ENCODE measurements around the gene RHOG. TPM values are rescaled to one million over a fixed set of nuclear protein-coding genes. Genes with fewer than 3 reads are reported as not detected.

The RHOG gene
- total and polyA plus RNA-seq, 10 donors: 102 to 256 (median 150) TPM

- no peaks in the 10 kb centered on the region for H3K9me3 ChIP-seq
- no peak overlapping the region for H3K27ac ChIP-seq
- peaks cover 20 to 43% (median 38%) of the 10 kb centered on the region in 6 donors for H3K4me1 ChIP-seq
- H3K27me3 ChIP-seq (replicated peaks in 1 of 7): no peaks in the 10 kb centered on the region
- intact Hi-C loops (cut with DNase I; ENCODE audit: low total_unique reads): no loop called here
- H3K36me3 ChIP-seq: peaks cover 0 to 7% (median 2%) of the 10 kb centered on the region in 6 donors
- TF ChIP-seq, protein P1, sequence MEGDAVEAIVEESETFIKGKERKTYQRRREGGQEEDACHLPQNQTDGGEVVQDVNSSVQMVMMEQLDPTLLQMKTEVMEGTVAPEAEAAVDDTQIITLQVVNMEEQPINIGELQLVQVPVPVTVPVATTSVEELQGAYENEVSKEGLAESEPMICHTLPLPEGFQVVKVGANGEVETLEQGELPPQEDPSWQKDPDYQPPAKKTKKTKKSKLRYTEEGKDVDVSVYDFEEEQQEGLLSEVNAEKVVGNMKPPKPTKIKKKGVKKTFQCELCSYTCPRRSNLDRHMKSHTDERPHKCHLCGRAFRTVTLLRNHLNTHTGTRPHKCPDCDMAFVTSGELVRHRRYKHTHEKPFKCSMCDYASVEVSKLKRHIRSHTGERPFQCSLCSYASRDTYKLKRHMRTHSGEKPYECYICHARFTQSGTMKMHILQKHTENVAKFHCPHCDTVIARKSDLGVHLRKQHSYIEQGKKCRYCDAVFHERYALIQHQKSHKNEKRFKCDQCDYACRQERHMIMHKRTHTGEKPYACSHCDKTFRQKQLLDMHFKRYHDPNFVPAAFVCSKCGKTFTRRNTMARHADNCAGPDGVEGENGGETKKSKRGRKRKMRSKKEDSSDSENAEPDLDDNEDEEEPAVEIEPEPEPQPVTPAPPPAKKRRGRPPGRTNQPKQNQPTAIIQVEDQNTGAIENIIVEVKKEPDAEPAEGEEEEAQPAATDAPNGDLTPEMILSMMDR (IDR thresholded peaks at IDR 0.05 in 8 of 11, conservative IDR thresholded peaks at IDR 0.05 in 3 of 11): no peak
- TF ChIP-seq POLR2AphosphoS5 (IDR thresholded peaks at IDR 0.05) (no peak), POLR2A (IDR thresholded peaks at IDR 0.05) (no peak)
- WGBS, 5 donors: 92 to 99% (median 97%) methylated on average over 9 of the region's 9 CpGs
- no peak for DNase-seq
- H3K4me3 ChIP-seq: peak overlapping the region in 1 of 8 donors; percentile 76
Measured at GRCh38 chr11:3799143-3799542, 41.6 kb downstream of the RHOG start.

DNA sequence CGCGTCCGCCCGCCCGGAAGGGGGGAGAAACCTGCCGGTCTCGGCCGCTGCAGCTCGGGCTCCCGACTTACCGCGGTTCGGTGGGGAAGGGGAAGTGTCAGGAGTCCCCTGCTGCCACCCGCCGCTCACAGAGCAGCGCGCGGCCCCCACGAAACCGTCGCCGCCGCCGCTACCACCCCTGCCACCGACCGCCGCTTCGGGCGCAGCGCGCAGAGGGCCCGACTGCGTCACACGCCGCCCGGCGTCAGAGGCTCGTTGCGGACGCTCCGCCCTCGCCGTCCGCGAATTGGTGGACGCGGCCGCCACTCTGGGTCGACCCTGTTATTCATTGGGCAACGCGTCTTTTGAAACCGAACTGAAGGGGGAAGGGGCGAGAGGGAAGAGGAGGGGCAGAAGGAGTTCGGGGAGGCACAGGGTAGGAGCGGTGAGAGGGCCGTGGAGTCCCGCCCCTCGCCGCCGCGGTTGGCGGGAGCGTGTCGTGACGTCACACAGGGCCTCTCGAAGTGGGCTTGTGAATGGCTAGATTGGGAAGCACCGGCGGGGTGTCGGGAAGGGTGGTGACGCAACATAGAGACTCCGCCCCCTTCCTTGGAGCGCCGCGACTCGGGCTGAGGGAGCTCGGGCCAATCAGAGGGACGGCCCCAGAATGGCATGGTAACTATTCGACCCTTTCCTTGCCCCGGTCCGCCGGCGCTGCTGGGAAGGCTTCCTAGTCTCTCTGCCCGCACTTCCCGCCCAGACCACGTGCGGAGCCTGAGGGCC, 43.2 kb downstream of the RHOG start, which contains the start of gene NUP98:
TSS of gene NUP98 (minus strand) at position 226 of the 762 bp plus-strand sequence. CDS start 15,437 bp downstream, outside the sequence.
- TF ChIP-seq POLR2A (IDR thresholded peaks at IDR 0.05) (peak; percentile 95 to 98 (median 98)), POLR2AphosphoS5 (IDR thresholded peaks at IDR 0.05) (peak; percentile 100)
- TF ChIP-seq, protein P1 (IDR thresholded peaks at IDR 0.05 in 8 of 11, conservative IDR thresholded peaks at IDR 0.05 in 3 of 11): peak in 7 of 11 experiments; percentile 16 to 45 (median 28)
- peak within 1 kb of the TSS; percentile 96 to 100 (median 98) for H3K27ac ChIP-seq
- intact Hi-C loops (cut with DNase I; ENCODE audit: low total_unique reads): no loop called here
- H3K27me3 ChIP-seq (replicated peaks in 1 of 7): no peaks in the 10 kb centered on the region
- H3K4me3 ChIP-seq: peak within 1 kb of the TSS; percentile 68 to 95 (median 78)
- WGBS, 5 donors: 0 to 1% (median 0%) methylated on average over 34 to 86 of the region's 86 CpGs
- peaks cover 0 to 23% (median 17%) of the 10 kb centered on the region in 6 donors for H3K36me3 ChIP-seq
- DNase-seq: peak; percentile 100
- peaks cover 20 to 53% (median 43%) of the 10 kb centered on the region in 6 donors for H3K4me1 ChIP-seq
- H3K9me3 ChIP-seq: no peaks in the 10 kb centered on the region

DNA sequence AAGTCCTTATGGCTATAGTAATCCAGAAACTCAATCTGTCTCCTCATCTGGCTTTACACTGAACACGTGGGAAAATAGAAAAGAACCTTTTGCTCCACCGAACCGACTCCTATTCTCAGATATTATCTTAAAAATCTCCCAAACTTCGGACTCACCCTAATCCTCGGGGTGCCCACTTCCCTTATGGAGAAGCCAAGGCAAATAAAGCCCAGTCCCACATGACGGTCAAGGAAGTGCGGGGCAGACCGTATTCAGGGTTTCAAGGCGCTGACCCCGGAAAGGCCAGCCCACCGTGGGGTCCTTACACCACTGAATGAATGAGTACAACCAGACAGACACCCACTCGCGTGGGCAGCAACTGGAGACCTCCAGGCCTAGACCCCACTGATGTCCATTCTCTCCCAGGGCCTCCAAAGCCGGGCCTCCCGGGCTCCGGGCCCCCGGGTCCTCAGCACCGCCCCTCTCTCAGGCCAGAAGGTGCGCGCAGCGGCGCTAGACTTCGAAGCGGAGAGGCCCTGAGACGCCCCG, 43.9 kb downstream of the RHOG start:
- no peaks in the 10 kb centered on the region for H3K27me3 ChIP-seq (replicated peaks in 1 of 7)
- H3K4me3 ChIP-seq: peak overlapping the region; percentile 68 to 95 (median 78)
- peaks cover 0 to 29% (median 23%) of the 10 kb centered on the region in 6 donors for H3K36me3 ChIP-seq
- TF ChIP-seq POLR2A (IDR thresholded peaks at IDR 0.05): no peak
- no peak for TF ChIP-seq POLR2AphosphoS5 (IDR thresholded peaks at IDR 0.05)
- TF ChIP-seq, protein P1 (IDR thresholded peaks at IDR 0.05 in 8 of 11, conservative IDR thresholded peaks at IDR 0.05 in 3 of 11): no peak
- no peak for DNase-seq
- intact Hi-C loops (cut with DNase I; ENCODE audit: low total_unique reads): no loop called here
- no peaks in the 10 kb centered on the region for H3K9me3 ChIP-seq
- 0 to 1% (median 0%) methylated on average over 11 to 26 of the region's 26 CpGs for WGBS, 5 donors
- peak overlapping the region; percentile 96 to 100 (median 98) for H3K27ac ChIP-seq
- peaks cover 20 to 56% (median 43%) of the 10 kb centered on the region in 6 donors for H3K4me1 ChIP-seq

DNA sequence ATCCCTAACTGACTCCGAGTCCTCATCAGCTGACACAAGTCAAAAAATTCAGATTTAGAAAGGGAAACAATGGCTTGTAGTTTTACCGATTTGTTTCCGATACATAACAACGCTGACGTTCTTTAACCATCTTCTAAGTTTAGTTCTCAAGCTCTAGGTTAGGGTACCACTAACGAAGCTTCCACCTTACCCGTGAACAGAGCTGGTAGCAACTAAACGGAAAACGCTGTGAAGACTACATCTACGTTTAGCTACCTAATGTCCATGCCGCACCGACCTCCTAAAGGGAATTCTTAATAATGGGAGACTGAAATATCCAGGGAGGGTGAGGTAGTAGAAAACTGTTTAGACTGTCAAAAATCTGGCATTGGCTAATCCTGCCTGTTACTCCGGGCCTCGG, 44.4 kb downstream of the RHOG start:
- TF ChIP-seq POLR2A (IDR thresholded peaks at IDR 0.05): no peak
- TF ChIP-seq, protein P1 (IDR thresholded peaks at IDR 0.05 in 8 of 11, conservative IDR thresholded peaks at IDR 0.05 in 3 of 11): no peak
- no peak for TF ChIP-seq POLR2AphosphoS5 (IDR thresholded peaks at IDR 0.05)
- intact Hi-C loops (cut with DNase I; ENCODE audit: low total_unique reads): no loop called here
- H3K27ac ChIP-seq: peak overlapping the region; percentile 96 to 100 (median 98)
- 7 to 17% (median 15%) methylated on average over 14 of the region's 14 CpGs for WGBS, 5 donors
- no peaks in the 10 kb centered on the region for H3K27me3 ChIP-seq (replicated peaks in 1 of 7)
- peaks cover 0 to 35% (median 24%) of the 10 kb centered on the region in 6 donors for H3K36me3 ChIP-seq
- DNase-seq: no peak
- no peaks in the 10 kb centered on the region for H3K9me3 ChIP-seq
- peaks cover 20 to 61% (median 44%) of the 10 kb centered on the region in 6 donors for H3K4me1 ChIP-seq
- peak overlapping the region; percentile 68 to 95 (median 78) for H3K4me3 ChIP-seq

Data from spleen (tissue), 11 donors.